CD4-positive, alpha-beta T cell treated with Interleukin-6 for 4 hours (primary cell): ENCODE measurements around the gene MKLN1.

Experiments
- DNase-seq: peaks from one replicate; pipeline ENCODE4 v3.0.0-alpha.2; 2020; ENCODE audit warnings: mixed read lengths

The MKLN1 gene

GRCh38 chr7:131527456-131527855 is 199.8 kb downstream of the MKLN1 start:
- DNase-seq: no peak

- no peak for DNase-seq
These were observed 201.5 kb downstream of the MKLN1 start for GRCh38 chr7:131529179-131529578.

DNA sequence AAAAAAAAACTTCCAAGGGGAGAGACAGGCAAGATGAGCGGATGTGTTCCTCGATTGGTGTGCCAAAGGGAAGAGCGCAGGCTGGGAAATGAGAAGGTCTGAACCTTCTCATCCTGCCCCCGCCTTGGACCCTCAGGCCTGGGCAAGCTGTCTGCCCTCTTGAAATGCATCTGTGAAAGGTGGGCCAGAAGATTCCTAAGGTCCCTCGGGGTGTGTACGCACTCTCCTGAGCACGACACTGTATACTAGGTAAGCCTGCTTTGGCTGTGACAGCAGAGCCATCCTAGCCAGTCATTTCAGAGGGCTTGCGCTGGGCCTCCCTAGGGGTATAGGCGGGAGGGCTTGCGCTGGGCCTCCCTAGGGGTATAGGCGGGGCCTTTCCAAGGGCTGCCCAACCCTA is 201.9 kb downstream of the MKLN1 start:
- DNase-seq: no peak

DNA sequence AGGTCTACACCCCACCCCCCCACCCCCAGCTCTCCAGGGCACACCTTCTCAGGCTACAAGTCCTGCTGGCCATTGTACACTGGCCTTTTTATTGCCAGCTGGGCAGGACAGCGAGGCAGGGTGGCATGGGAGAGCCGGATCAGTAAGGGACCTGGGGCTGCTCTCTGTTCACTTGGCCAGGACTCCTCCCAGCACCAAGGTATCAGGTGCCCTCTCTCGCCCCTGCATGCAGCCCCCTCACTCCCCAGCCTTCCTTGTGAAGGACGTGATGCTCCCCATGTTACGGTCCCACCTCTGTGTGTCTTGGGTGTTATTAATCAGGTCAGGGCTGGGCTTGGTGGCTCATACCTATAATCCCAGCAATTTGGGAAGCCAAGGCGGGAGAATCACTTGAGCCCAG is 202.5 kb downstream of the MKLN1 start:
- DNase-seq: no peak

- no peak for DNase-seq
These were observed 205.0 kb downstream of the MKLN1 start for GRCh38 chr7:131532570-131533091.

GRCh38 chr7:131533151-131533559 is 205.5 kb downstream of the MKLN1 start:
- no peak for DNase-seq

DNA sequence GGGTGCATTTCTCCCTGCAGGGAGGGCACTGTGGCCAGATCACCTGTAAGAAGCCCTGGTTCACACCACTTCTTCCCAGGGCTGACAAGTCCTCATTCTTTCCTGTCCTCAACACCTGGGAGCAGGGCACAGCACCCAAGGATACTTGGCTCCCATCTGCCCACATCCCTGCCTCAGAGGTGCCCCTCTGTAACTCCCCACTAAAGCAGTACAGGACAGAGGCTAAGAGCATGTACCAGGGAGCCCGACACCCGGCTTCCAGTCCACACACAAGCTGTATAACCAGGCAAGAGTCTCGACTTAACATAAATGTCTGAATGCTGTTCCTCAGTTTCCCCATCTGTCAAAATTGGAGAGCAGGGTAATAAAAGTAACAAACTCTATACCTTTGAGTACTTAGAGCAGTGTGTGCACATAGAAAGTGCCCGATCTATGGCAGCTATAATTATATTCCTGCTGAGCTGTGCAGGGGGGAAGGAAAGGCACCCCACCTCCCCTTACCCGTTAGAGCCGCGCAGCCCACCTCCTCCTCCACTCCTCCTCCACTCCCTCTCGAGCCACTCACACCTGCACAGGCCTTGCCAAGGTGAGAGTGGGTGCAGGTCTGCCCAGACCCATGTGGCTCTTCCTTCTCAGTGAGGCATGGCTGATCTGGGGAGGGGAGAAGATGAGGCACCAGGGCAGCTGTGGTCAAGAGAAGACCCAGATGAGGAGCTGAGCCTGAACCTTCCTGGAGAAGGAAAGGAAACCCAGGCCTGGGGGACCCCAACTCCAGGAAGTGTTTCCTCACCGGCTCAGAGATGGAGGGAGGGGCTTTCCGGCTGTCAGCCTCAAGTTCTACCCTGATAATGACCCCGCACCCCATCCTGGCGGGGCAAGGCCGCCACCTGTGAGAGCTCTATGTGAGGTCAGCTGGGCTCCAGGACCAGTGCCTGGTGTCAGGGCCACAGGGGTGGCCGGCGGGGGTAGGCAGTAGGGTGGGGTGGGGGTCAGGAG is 206.2 kb downstream of the MKLN1 start:
- DNase-seq: no peak

GRCh38 chr7:131536361-131536849 is 208.7 kb downstream of the MKLN1 start:
- DNase-seq: no peak

DNA sequence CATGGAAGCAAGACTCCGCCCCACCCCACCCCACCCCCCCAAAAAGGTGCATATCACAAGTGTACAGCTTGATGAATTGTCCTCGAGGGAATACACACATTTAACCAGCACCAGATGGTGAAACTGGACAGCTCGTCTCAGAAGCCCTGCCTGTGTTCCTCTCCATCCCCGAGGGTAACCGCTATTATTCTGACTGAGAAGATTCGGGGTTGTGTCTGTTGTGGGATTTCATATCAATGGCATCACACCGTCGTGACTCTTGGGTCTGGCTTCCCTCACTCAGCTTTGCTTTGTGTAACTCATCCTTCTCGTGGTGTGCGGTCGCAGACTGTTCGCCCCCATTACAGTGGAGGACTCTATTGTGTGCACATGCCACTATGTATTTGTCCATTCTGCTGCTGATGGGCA is 209.9 kb downstream of the MKLN1 start:
- no peak for DNase-seq

DNA sequence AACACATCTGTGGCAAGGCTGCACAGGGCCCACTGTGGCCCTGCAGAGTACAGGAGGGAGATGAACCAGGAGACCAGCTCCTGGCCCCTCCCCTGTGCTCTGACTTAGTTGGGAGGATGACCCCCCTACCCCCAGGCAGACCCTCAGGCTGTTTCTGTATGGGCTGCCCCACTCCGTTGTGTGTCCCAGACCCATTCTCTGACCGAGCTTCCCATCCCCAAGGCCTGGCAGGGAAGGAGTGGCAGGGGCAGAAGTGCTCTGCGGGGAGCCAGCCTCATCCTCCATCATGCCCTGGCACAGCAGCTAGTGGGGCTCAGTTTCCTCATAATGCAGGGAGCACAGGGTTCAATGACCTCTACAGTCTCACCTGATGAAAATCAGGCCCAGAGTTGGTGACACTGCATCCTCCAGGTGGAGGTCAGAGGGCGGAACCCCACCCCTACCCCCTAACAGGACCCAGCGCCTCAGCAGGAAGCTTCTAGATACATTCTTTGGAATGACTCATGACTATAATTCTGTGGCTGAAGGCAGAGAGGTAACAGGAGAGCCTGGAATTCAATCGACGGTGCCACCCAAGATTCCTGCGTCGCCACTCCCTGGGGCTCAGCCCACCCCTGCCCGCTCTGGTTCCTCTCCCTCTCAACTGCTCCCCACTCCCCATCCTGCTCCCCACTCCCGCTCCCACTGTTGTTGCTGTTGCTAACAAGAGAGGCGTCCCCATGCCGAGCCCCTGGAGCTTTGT is 210.6 kb downstream of the MKLN1 start:
- no peak for DNase-seq

DNA sequence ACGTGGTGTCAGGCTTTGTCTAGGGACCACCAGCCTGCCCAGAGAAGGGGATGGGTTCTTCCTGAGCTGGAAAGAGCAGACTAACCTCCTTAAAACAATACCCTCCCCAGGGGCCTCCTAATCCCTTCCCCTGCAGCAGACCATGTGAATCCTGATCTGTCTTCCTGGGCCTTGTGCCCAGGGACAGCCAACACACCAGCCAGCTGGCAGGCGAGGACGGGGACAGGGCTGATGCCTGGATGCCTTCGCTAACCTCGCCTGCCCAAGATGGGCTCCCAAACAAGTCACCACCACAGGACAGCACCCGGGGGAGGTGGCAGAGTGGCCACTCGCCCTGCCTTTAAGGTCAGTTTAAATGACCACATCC is 211.1 kb downstream of the MKLN1 start:
- no peak for DNase-seq

DNA sequence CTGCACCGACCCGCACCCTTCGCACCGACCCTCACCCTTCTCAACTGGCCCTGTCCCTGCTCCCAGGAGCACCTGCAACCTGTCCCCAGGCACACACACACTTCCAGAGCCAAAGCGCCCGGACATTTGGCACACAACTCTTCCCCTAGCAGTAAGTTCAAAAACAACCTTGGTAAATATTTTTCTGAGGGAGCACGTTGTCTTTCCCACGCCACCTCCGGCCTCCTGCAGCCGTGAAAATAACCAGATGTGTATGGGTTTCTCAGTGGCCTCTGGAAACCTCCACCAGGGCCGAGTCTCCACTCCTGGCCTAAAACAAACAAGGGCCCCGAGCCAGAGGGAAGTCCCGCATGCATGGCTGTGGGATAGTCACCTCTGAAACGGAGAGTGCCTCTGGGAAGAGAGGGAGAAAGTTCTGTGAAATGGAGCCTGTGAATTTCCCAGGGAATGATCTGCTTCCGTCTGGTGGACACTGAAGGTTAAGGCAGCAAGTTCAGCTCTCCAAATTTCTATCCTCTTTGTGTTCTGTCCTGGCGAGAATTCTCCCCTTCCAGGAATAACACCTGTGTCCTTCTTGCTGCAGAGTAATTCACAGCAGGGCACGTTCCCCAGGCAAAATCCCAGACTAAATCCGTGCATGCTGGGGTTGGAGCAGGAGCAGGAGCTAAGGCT is 213.0 kb downstream of the MKLN1 start:
- no peak for DNase-seq

- no peak for DNase-seq
These were observed 215.6 kb downstream of the MKLN1 start for GRCh38 chr7:131543298-131543697.

DNA sequence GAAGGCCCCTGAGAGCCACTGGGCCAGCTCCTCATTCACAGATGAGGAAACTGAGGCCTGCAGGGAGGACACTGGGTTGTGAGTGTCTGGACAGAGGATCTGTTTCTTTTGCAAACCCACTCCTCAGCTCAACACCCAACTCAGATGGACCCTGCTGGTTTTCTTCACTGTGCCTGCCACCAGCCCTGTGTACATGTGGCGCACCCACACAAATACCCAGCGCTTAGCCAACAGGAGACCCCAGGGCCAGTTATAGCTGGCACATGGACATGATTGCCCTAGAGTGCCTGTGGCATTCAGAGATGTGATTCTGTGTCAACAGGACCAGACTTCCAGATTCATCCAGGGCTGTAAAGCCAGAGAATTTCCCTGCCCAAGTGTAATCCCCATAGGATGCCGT is 216.3 kb downstream of the MKLN1 start:
- DNase-seq: no peak

- DNase-seq: no peak
These were observed 217.0 kb downstream of the MKLN1 start for GRCh38 chr7:131544449-131545301.

- no peak for DNase-seq
These were observed 218.4 kb downstream of the MKLN1 start for GRCh38 chr7:131546126-131546525.
